HG03025 (cell line): Measurements from ENCODE around the gene GALNT9.

ENCODE experiments used
- ATAC-seq: cut with Tn5 transposase; IDR thresholded peaks from one replicate; pipeline ENCODE4 v1.9.1; 2021; ENCODE audit warnings: mild to moderate bottlenecking, moderate library complexity; ENCODE audit not compliant: unreplicated experiment, low FRiP score

Gene GALNT9

DNA sequence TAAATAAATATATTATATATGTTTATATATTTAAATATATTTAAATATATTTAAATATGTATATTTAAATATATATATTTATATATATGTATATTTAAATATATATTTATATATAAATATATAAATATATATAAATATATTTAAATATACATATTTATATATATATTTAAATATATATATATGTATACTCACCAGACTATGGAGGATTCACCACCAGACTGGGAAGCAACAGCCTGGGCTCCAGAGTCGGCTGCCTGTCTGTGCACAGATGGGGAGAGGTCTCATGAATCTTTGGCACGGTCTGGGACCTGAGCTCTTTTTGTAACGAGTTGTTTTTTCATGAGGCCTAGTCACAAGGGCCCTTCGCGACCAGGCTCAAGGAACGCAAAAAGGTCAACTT is 163.8 kb downstream of the GALNT9 start:
- no peak for ATAC-seq

- ATAC-seq: no peak
Observed at GRCh38 chr12:132164426-132164825, 165.0 kb downstream of the GALNT9 start.

DNA sequence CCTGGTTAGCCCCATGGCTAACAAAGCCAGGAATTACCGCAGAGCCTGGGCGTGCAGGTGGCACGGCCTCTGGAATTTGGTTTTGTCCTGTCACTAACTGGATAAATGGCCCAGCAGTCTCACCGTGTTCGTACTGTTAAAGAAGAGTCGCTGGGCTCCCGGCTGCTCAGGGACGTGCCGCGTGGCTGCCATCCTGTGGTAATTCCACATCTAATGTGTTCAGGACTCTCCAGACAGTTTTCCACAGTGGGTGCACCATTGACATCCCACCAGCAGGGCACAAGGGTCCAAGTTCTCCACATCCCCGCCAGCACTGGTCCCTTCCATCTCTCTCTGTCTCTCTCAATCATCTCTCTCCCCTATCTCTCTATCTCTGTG is 165.5 kb downstream of the GALNT9 start:
- no peak for ATAC-seq

DNA sequence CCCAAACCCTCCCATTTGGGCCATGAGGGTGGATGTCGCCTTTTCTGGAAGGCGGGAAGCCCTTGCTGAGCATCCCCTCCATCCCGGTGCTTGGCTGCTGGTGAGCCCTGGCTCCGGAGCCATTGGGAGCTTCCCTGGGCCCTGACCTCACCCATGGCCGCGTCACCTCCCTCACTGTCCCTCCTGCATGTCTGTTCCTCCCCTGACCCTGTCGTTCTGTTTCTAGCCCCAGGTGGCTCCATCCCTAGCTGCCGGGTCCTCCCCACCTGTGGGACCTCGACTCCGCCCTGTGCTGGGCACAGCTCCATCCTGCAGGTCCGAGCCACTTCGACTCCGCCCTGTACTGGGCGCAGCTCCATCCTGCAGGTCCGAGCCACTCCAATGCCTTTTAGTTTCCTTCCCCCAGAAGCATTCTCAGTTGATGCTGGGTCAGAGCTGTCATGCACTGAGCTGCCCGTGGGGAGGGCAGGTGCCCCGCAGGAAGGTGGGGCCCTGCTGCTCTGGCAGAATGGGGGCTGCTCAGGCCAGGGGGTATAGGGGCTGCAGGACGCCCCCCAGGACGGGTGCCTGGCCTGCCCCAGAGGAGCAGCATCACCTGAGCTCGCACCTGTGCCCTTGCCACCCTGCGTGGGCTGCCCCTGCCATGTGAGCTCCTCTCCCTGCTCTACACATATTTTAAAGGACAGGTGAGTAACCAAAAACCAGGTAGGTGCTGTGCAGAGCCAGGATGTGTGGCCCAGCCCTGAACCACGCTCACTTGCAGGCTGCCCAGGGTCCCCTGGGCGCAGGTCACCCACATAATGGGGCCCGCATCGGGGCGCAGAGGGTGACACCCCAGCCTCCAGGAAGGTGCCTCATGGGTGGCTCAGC is 166.1 kb downstream of the GALNT9 start:
- ATAC-seq: no peak

DNA sequence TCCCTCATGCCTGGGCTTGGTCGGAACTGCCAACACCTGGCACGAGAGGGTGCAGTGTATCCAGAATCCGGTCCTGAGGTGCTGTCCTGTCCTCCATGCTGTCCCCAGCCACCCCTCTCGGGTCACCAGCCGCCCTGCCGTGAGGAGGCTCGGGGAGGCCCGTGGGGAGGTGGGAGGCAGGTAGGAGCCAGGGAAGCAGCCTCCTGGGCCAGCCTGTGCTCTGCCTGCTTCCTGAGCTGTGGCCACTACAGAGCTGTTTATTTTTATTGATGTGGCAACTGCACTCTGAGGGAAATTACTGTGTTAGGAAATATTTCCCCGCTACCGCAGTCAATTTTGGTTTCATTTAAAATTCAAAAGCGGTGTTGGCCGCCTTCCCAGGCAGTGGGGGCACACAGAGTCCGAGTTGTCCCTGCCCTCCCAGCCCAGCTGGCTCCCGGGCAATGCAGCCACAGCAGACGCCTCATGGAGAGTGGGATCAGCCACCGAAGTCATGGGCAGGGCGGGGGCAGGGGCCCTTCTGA is 166.8 kb downstream of the GALNT9 start:
- no peak for ATAC-seq

DNA sequence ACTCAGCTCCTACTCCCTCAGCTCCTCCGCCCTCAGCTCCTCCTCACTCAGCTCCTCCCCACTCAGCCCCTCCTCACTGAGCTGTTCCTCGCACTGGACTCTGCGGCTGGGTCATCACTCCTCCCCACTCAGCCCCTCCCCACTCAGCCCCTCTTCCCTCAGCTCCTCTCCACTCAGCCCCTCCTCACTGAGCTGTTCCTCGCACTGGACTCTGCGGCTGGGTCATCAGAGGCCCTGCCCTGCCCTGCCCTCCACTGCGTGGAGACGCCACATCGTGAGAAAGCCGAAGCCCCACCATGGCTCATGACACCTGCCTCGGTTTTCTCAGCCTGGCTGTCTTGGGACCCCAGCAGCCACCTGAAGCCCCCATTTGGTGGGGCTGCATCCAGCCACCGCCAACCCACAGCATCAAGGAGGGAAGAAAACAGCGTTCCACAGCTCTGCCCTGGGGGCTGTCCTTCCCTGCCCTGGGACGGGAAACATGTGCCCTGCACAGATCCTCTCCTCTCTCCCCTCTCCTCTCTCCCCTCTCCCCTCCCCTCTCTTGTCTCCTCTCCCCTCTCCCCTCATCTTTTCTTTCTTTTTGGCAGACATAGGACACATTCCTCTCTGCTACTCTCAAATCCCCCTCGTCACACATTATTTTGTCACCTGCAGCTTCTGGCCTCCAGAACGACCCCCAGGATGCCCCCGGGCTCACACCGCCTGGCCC is 167.4 kb downstream of the GALNT9 start:
- no peak for ATAC-seq

- no peak for ATAC-seq
Observed at GRCh38 chr12:132161036-132161781, 168.2 kb downstream of the GALNT9 start.

- no peak for ATAC-seq
Observed at GRCh38 chr12:132160601-132161035, 168.8 kb downstream of the GALNT9 start.

GRCh38 chr12:132160016-132160415 is 169.4 kb downstream of the GALNT9 start:
- no peak for ATAC-seq

GRCh38 chr12:132159555-132160003 is 169.8 kb downstream of the GALNT9 start:
- no peak for ATAC-seq

DNA sequence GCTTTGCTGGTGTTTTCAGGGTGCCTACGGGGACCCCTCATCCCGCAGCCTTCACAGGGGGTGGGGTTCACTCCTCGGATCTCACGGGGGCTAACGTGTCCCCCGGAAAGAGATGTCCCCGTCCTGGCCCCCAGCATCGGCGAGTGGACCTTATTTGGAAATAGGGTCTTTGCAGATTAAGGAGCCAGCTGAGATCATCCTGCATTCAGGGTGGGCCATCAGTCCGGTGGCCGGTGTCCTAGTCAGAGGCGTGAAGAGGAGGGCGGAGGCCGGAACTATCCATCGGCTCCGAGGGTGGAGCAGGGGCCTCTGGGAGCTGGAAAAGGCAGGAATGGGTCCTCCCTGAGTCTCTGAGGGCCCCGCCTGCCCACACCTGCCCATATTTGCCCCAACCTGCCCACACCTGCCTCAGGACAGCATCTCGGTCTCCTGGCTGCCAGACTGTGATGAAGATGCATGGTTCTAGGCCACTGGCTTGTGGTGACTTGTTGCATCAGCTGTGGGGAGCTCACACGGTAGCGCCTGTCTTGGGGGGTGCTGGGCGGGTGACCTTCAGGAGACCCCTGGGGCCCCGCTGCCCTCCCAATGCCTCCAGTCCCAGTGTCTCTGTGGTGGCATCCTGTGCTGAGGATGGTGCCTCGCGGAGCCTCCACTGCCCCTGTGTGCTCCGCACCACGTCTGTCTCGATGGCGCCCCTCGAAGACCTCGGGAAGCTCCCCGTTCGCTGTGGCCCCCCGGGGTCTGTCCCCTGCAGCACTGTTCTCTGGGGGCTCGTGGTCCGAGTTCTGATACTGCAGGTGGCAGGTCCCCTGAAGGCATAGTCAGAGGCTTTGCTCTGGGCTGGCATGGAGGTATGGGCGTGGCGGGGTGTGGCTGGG is 170.5 kb downstream of the GALNT9 start:
- no peak for ATAC-seq

- no peak for ATAC-seq
Observed at GRCh38 chr12:132157733-132158409, 171.5 kb downstream of the GALNT9 start.

DNA sequence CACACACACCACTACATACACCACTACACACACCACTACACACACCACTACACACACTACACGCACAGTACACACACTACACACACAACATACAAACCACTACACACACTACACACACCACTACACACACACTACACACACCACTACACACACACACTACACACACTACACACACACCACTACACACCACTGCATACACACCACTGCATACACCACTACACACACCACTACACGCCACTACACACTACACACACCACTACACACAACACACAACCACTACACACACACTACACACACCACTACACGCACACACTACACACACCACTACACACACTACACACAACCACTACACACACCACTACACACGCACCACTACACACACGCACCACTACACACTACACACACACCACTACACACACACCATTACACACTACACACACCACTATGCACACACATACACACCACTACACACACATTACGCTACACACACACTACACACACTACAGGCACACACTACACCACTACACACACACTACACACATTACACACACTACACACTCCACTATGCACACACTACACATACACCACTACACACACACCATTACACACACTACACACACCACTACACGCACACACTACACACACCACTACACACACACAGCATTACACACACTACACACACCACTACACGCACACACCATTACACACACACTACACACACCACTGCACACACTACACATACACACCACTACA is 172.6 kb downstream of the GALNT9 start:
- no peak for ATAC-seq

DNA sequence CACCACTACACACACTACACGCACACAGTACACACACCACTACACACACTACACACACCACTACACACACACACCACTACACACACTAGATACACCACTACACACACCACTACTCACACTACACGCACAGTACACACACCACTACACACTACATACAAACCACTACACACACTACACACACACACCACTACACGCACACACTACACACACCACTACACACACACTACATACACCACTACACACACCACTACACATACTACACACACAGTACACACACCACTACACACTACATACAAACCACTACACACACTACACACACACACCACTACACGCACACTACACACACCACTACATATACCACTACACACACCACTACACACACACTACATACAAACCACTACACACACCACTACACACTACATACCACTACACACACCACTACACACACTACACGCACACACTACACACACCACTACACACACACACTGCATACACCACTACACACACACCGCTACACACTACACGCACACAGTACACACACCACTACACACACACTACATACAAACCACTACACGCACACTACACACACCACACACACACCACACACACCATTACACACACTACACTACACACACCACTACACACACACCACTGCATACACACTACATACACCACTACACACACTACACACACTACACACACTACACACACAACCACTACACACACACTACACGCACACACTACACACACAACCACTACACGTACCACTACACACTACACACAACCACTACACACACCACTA is 173.4 kb downstream of the GALNT9 start:
- ATAC-seq: no peak

GRCh38 chr12:132154941-132155770 is 174.2 kb downstream of the GALNT9 start:
- ATAC-seq: no peak

GRCh38 chr12:132154341-132154761 is 175.0 kb downstream of the GALNT9 start:
- ATAC-seq: no peak
